Omental fat pad (tissue), 4 donors: ENCODE measurements around the gene ZDHHC19. TPM values are rescaled to one million over a fixed set of nuclear protein-coding genes. Genes with fewer than 3 reads are reported as not detected.
"Not testable (repeated sequence)": the region's sequence is repeated elsewhere in the genome, so short reads cannot be mapped to it uniquely, and the experiment has no call there.

Source experiments
- ATAC-seq: fragments of 150-250 bp; one replicate; pipeline ENCODE4 v1.9.1; 2016; ENCODE audit warnings: mild to moderate bottlenecking, moderate library complexity; ENCODE audit not compliant: low FRiP score
- DNase-seq: peaks from one replicate; pipeline ENCODE4 v3.0.0-alpha.2; 2019; ENCODE audit warnings: low spot score
- total RNA-seq, 4 donors: library from RNA; depleted of rRNA; stranded (reverse); fragments of >200 nt; gene quantifications; one replicate each; pipeline ENCODE4 v1.1.0, GENCODE V29; 2016
- TF ChIP-seq, protein P1 (sequence below), 3 donors: fragments of 450-650 bp; IDR thresholded peaks; one replicate each; pipeline ENCODE4 v1.5.1; 2016 to 2017; ENCODE audit warnings: antibody characterized with exemption in 3 of 3, mild to moderate bottlenecking in 3 of 3, moderate library complexity in 2 of 3

The ZDHHC19 gene
- total RNA-seq, 4 donors from 2014 or later: not detected

DNA sequence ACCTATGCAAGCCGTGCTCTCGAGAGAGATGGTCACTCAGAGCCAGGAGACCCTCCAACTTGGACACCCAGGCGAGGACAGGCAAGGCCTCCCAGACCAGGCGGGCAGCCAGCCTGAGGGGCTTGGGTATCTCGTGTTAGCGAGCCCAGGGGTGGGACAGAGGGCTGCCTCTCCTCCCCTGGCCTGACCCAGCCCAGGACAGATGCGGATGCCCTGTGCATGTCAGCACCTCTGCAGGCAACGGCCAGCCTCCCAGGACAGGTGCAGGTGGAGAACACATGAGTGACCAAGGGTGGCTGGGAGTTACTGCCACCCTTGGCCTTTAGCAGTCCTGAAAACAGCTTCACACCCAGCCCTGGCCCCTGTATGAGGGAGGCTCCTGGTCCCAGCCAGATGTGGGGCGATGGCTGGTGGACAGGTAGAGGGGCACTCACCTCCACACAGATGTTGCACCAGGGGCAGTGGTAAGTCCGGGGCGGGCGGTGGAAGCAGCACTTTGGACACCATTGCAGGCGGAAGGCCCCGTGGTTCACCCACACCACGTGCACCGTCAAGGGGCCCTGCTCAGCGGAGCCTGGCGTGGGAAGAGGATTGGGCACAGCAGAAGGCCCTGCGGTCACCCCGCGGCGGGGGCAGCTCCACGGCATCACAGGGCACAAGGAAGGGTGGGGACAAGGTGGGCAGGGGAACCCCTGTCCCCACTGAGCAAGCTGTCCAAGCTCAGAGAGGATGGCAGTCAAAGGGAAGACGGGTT, 2.1 kb downstream of the ZDHHC19 start:
- peak; percentile 16 for ATAC-seq
- TF ChIP-seq, protein P1, sequence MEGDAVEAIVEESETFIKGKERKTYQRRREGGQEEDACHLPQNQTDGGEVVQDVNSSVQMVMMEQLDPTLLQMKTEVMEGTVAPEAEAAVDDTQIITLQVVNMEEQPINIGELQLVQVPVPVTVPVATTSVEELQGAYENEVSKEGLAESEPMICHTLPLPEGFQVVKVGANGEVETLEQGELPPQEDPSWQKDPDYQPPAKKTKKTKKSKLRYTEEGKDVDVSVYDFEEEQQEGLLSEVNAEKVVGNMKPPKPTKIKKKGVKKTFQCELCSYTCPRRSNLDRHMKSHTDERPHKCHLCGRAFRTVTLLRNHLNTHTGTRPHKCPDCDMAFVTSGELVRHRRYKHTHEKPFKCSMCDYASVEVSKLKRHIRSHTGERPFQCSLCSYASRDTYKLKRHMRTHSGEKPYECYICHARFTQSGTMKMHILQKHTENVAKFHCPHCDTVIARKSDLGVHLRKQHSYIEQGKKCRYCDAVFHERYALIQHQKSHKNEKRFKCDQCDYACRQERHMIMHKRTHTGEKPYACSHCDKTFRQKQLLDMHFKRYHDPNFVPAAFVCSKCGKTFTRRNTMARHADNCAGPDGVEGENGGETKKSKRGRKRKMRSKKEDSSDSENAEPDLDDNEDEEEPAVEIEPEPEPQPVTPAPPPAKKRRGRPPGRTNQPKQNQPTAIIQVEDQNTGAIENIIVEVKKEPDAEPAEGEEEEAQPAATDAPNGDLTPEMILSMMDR (IDR thresholded peaks at IDR 0.05): no peak
- no peak for DNase-seq

DNA sequence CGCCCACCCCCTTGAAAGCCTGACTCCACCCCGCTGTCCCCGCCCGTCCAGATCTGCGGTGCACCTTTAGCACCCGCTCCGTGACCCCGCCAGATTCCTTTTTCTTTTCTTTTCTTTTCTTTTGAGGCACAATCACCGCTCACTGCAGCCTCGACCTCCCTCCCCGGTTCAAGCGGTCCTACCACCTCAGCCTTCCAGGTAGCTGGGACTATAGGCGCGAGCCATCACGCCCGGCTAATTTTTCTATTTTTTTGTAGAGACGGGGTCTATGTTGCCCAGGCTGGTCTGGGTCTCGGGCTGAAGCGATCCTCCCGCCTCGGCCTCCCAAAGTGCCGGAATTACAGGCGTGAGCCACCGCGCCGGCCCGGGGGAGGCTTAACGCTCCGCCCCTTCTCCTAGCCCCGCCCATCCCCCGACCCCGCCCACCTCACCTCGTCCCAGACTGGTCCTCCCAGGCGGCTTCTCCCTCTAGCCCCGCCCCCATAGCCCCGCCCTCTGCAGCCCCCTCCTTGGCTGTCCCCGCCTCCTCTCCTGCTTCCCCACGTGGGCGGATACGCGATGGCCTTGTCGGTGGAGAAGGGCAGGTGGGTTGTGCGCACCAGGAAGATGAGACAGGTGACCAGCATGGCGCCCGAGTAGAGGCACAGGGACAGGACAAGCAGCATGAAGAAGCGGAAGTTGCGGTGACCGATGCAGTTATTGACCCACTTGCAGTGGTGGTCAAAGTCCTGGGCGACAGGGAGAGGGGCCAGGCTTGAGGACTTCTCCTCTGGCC, 3.2 kb downstream of the ZDHHC19 start:
- ATAC-seq: no peak
- TF ChIP-seq, protein P1 (IDR thresholded peaks at IDR 0.05): no peak
- no peak for DNase-seq

DNA sequence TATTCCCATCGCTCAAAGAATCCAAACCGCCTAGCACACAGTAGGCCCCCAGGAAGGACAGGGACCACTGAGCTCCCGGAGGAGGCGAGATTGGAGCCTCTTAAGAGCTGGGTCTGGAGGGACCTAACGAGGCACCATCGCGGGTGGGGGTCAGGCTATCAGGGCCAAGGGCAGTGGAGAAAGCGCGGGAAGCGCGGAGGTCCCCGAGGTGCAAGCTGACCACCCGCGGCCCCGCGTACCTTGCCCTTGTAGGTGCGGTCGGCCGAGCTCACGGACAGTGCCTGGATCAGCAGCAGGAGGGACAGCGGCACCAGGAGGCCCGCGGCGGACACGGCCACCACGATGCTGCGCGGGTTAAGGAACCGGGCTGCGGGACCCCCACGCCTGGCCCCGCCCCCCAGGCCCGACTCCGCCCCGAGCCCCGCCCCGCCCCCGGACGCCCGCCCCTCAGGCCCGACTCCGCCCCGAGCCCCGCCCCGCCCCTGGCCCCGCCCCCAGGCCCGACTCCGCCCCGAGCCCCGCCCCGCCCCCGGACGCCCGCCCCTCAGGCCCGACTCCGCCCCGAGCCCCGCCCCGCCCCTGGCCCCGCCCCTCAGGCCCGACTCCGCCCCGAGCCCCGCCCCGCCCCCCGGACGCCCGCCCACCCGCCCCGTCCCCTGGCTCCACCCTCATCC, 3.9 kb downstream of the ZDHHC19 start:
- TF ChIP-seq, protein P1 (IDR thresholded peaks at IDR 0.05): no peak
- ATAC-seq (peak; percentile 46), DNase-seq (no peak)

DNA sequence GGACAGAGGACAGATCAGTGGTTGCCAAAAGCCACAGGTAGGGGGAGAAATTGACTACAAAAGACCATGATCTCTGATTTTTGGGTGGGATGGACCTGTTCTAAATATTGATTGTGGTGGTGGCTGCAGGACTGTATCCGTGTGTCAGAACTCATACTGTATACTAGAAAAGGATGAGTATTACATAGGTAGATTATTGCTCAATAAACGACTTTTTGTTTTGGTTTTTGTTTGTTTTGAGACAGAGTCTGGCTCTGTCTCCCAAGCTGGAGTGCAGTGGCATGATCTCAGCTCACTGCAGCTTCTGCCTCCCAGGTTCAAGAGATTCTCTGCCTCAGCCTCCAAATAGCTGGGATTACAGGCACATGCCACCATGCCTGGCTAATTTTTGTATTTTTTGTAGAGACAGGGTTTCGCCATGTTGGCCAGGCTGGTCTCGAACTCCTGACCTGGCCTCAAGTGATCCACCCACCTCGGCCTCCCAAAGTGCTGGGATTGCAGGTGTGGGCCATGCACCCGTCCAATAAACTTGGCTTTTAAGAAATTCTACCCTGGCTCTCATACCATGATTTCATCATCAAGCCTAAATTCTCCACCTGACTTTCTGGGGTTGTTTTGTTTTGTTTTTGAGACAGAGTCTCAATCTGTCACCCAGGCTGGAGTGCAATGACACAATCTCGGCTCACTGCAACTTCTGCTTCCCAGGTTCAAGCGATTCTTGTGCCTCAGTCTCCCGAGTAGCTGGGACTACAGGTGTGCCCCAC, 5.6 kb downstream of the ZDHHC19 start:
- ATAC-seq, DNase-seq: not testable (repeated sequence)

DNA sequence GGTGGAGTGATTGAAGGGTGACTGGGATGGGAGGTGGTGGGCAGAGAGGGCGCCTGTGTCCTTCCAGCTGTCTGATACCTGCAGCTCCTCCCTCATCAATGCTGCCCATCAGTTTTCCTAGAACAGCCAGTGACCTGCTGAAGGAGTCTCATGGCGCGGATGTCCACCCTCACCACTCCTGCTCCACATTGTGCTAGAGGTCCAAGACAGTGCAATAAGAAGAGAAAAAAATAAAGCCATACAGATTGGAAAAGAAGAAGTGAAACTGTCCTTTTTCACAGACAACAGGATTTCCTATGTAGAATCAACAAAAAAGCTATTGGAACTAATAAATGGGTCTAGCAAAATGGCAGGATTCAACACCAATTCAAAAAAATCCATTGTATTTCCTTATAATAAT, 7.4 kb downstream of the ZDHHC19 start:
- ATAC-seq (no peak), DNase-seq (no peak)
- TF ChIP-seq, protein P1 (IDR thresholded peaks at IDR 0.05): no peak

DNA sequence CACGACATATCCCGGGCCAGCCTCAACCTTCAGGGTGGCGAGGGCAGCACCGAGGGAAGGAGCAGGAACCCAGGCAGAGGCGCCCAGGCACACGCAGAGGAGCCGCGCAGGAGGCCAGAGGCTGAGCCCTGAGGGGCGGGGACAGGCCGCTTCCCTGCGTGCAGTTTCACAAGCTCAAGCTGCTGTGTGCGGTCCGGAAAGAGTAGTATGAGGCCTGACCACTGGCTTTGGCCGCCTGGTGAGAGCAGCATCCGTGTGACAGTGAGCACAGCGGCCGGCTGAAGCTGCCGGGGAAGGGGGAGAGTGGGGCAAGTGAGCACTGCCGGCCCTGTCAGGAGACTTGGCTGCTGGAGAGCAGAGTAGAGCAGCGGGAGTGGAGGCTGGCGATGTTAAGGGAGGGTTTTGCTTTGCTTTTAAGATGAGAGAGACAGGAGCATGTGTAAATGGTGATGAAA, 8.7 kb downstream of the ZDHHC19 start:
- no peak for ATAC-seq
- no peak for DNase-seq
- TF ChIP-seq, protein P1 (IDR thresholded peaks at IDR 0.05): no peak
